Measurements from ENCODE around the gene HARS1.

Gene HARS1

DNA sequence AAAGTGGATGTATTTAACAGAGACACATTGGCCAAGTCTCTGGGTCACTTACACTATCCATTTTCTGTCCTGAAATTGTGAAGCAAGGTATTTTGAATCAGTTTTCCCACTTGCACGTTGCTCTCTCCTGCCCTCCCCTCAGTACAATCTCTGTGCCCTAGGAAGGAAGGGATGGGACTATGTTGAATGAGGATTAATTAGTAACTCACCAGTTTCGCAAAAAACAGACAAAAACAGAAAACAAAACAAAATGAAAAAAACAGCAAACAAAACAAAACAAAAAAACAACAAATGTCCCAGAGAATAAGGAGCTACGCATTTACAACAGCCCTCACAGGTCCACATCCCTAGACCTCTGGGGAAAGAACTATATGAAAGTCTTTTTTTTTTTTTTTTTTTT lies 57.1 kb downstream of the HARS1 start:
- H3K9me3 ChIP-seq: 0 out of 2 replicates have a peak, but pooled peaks cover 2% of the 10 kb centered on the region
- no peak for DNase-seq
- H3K36me3 ChIP-seq: no peaks in the 10 kb centered on the region
- H3K4me3 ChIP-seq (ENCODE audit: low read depth, low read length): no peak overlapping the region
- H3K27me3 ChIP-seq: no peaks in the 10 kb centered on the region; the same call in 1 of the 2 replicates
- peaks cover 9% of the 10 kb centered on the region for H3K4me1 ChIP-seq
- TF ChIP-seq, protein P1, sequence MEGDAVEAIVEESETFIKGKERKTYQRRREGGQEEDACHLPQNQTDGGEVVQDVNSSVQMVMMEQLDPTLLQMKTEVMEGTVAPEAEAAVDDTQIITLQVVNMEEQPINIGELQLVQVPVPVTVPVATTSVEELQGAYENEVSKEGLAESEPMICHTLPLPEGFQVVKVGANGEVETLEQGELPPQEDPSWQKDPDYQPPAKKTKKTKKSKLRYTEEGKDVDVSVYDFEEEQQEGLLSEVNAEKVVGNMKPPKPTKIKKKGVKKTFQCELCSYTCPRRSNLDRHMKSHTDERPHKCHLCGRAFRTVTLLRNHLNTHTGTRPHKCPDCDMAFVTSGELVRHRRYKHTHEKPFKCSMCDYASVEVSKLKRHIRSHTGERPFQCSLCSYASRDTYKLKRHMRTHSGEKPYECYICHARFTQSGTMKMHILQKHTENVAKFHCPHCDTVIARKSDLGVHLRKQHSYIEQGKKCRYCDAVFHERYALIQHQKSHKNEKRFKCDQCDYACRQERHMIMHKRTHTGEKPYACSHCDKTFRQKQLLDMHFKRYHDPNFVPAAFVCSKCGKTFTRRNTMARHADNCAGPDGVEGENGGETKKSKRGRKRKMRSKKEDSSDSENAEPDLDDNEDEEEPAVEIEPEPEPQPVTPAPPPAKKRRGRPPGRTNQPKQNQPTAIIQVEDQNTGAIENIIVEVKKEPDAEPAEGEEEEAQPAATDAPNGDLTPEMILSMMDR (IDR thresholded peaks at IDR 0.05; ENCODE audit: low read depth, low read length): no peak

GRCh38 chr5:140633501-140633900 lies 57.7 kb downstream of the HARS1 start:
- no peak for DNase-seq
- Histone ChIP-seq H3K4me3 (ENCODE audit: low read depth, low read length) (peak overlapping the region; percentile 58), H3K4me1 (peaks cover 5% of the 10 kb centered on the region; the same call in 1 of the 2 replicates), H3K36me3 (no peaks in the 10 kb centered on the region), H3K27me3 (no peaks in the 10 kb centered on the region; the same call in 1 of the 2 replicates), H3K9me3 (0 out of 2 replicates have a peak, but pooled peaks cover 2% of the 10 kb centered on the region)
- TF ChIP-seq, protein P1 (IDR thresholded peaks at IDR 0.05; ENCODE audit: low read depth, low read length): no peak

DNA sequence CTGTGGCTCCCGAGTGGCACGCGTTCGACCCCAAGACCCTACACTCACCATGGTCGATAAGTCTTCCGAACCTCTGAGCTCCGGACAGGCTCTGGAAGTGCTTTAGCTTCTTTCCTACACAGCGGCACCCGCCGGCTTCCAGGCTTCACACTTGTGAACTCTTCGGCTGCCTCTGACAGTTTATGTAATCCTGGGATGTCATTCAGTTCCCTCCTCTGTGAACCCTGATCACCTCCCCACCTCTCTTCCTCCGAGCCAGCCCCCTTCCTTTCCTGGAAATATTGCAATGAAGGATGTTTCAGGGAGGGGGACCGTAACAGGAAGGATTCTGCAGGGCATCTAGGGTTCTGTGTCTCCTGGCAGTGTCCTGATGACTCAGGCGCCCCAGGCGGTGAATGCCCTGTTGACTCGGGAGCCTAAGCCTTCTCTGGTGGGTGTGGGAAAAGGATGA lies 58.1 kb downstream of the HARS1 start, which contains the start of gene CD14:
Gene CD14, minus strand, starts transcription at position 155 of the 451 bp plus-strand sequence. Its CDS starts 104 bp downstream, at position 51.
- Histone ChIP-seq H3K4me3 (ENCODE audit: low read depth, low read length) (peak within 1 kb of the TSS; percentile 58), H3K9me3 (0 out of 2 replicates have a peak, but pooled peaks cover 2% of the 10 kb centered on the region), H3K36me3 (no peaks in the 10 kb centered on the region), H3K4me1 (peaks cover 5% of the 10 kb centered on the region; the same call in 1 of the 2 replicates), H3K27me3 (no peaks in the 10 kb centered on the region; the same call in 1 of the 2 replicates)
- TF ChIP-seq, protein P1 (IDR thresholded peaks at IDR 0.05; ENCODE audit: low read depth, low read length): peak; percentile 25
- DNase-seq: peak; percentile 77

GRCh38 chr5:140632366-140633020 lies 58.7 kb downstream of the HARS1 start:
- Histone ChIP-seq H3K4me1 (peaks cover 5% of the 10 kb centered on the region; the same call in 1 of the 2 replicates), H3K27me3 (no peaks in the 10 kb centered on the region; the same call in 1 of the 2 replicates), H3K9me3 (0 out of 2 replicates have a peak, but pooled peaks cover 2% of the 10 kb centered on the region), H3K4me3 (ENCODE audit: low read depth, low read length) (peak overlapping the region; percentile 58), H3K36me3 (no peaks in the 10 kb centered on the region)
- DNase-seq: peak; percentile 20
- TF ChIP-seq, protein P1 (IDR thresholded peaks at IDR 0.05; ENCODE audit: low read depth, low read length): no peak

- Histone ChIP-seq H3K36me3 (no peaks in the 10 kb centered on the region), H3K4me1 (peaks cover 5% of the 10 kb centered on the region; the same call in 1 of the 2 replicates), H3K4me3 (ENCODE audit: low read depth, low read length) (no peak overlapping the region), H3K9me3 (peaks cover 2% of the 10 kb centered on the region; the same call in 1 of the 2 replicates), H3K27me3 (no peaks in the 10 kb centered on the region; the same call in 1 of the 2 replicates)
- DNase-seq: no peak
- TF ChIP-seq, protein P1 (IDR thresholded peaks at IDR 0.05; ENCODE audit: low read depth, low read length): no peak
These were observed 59.3 kb downstream of the HARS1 start for GRCh38 chr5:140631831-140632365.
